HS-27A (cell line): ENCODE results near the gene UGT1A6.

Experiments used
- DNase-seq: peaks from one replicate; pipeline ENCODE4 v3.0.0-alpha.2; 2012; ENCODE audit warnings: low read depth, missing footprints

Gene UGT1A6

DNA sequence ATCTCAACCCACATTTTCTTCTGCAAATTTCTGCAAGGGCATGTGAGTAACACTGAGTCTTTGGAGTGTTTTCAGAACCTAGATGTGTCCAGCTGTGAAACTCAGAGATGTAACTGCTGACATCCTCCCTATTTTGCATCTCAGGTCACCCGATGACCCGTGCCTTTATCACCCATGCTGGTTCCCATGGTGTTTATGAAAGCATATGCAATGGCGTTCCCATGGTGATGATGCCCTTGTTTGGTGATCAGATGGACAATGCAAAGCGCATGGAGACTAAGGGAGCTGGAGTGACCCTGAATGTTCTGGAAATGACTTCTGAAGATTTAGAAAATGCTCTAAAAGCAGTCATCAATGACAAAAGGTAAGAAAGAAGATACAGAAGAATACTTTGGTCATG lies 75.4 kb downstream of the UGT1A6 start:
- DNase-seq, result no peak

DNA sequence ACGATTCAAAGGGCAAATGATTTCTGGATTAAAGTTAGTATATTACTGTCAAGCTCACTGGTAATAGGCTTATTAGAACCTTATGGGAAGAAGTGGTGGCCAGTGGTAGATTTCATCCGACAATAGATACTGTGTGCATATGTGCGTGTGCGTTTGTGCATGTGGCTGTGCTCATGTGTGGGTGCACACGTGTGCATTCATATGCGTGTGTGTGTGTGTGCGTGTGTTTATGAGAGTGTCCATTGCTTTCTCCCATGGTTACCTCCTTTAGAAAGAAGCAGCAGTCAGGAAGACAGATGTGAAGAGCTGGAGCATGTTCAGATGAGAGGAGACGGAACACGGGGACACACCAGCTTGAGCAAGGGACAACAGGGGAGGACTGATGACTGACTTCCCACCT lies 76.6 kb downstream of the UGT1A6 start:
- DNase-seq, result no peak

DNA sequence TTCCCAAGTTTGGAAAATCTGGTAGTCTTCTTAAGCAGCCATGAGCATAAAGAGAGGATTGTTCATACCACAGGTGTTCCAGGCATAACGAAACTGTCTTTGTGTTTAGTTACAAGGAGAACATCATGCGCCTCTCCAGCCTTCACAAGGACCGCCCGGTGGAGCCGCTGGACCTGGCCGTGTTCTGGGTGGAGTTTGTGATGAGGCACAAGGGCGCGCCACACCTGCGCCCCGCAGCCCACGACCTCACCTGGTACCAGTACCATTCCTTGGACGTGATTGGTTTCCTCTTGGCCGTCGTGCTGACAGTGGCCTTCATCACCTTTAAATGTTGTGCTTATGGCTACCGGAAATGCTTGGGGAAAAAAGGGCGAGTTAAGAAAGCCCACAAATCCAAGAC lies 79.5 kb downstream of the UGT1A6 start:
- DNase-seq, result no peak

DNA sequence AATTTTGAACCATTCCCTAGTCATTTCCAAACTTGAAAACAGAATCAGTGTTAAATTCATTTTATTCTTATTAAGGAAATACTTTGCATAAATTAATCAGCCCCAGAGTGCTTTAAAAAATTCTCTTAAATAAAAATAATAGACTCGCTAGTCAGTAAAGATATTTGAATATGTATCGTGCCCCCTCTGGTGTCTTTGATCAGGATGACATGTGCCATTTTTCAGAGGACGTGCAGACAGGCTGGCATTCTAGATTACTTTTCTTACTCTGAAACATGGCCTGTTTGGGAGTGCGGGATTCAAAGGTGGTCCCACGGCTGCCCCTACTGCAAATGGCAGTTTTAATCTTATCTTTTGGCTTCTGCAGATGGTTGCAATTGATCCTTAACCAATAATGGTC lies 79.9 kb downstream of the UGT1A6 start:
- no peak for DNase-seq

DNA sequence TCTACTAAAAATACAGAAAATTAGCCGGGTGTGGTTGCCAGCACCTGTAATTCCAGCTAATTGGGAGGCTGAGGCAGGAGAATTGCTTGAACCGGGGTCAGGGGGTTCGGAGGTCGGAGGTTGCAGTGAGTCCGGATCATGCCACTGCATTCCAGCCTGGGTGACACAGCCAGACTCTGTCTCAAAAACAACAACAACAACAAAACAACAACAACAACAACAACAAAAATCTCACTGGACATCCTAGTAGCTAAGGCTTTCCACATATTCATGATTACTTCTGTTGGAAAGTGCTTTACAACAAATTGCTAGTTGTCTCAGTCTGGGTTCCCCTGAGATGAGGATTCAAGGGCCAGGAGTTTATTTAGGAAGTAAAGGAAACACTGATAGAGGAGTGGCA lies 81.2 kb downstream of the UGT1A6 start:
- DNase-seq, result no peak

DNA sequence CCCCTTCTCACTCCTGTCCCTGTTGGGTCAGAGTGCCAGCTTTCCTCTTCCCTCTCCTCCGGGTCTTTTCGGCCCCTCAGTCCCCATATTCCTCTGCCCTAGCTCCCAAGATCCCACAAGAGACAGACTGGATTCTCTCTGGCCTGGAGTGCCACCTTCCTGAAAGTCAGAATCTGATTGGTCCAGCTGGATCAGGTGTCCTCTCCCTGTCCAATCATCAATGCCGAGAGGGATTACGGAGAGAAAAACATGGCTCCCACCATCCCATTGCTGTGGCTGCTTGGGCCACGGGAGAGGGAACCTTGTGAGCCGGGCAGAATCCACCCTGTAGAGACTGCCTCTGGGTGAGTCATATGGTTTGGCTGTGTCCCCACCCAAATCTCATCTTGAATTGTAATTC lies 82.7 kb downstream of the UGT1A6 start:
- no peak for DNase-seq

DNA sequence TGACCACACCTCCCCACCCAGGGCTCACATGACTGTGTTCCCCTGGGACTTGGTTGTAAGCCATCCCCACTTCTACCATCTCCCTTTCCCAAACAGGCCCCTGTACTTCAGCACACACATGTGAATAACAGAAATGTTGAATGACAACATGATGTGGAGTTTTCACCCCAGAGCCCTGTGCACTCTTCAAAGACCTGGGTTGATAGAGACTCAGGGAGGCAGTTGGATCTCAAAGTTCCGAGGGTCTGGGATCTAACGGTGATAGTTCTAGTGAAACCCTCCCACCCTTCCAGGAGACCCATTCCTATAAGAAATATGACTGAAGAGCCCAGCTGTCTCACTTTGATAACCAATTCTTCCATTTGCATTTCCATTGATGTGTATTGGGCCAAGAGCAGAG lies 85.3 kb downstream of the UGT1A6 start, which contains the start of gene MROH2A:
TSS of gene MROH2A (plus strand) at position 301 of the 400 bp plus-strand sequence. CDS start 1,029 bp downstream, outside the sequence.
- no peak for DNase-seq

DNA sequence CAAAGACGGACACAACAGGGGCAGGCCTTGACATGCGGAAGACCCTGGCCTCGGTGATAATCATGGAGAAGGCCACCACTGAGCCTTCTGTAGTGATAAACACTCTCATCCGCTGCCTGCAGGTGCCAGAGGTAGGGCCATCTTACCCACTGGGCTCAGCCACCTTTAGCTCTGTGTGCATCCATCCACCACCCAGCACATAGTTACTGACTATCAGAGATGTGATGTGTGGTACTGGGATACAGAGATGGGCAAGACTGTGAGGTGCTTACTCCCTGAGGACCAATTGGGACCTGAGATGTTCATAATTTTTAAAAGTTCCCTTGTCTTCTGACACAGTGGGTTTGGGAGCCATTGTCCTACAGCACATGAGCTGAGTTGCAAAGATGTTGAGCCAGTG lies 87.0 kb downstream of the UGT1A6 start:
- no peak for DNase-seq

DNA sequence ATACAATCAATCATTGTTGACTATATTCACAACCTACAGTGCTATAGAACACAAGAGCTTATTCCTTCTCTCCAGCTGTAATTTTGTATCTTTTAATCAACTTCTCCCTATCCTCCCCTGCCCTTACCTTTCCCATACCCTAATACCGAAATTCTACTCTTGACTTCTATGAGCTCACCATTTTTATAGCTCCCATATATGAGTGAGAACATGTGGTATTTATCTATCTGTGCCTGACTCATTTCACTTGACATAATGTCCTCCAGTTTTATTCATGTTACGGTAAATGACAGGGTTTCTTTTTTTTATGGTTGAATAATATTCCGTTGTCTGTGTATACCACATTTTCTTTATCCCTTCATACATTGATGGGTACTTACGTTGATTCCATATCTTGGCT lies 88.1 kb downstream of the UGT1A6 start:
- no peak for DNase-seq

DNA sequence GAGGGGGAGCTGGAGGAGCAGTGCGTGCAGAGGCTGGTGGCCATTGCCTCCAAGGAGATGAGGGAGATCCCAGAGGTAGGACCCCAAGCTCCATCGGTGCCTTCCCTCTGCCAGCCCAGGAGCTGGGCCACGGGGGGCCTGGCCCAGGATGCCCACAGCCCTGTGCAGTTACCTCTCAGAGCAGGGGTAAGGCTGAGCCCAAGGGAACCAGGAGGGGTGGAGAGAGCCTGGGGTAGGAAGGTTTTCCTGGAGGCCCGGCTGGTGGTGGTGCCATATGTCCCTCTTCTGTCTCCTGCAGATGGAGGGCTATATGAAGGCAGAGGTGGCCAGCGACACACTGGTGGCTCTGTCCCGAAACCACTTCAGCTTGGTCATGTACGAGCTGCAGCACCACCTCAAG lies 96.9 kb downstream of the UGT1A6 start:
- no peak for DNase-seq

DNA sequence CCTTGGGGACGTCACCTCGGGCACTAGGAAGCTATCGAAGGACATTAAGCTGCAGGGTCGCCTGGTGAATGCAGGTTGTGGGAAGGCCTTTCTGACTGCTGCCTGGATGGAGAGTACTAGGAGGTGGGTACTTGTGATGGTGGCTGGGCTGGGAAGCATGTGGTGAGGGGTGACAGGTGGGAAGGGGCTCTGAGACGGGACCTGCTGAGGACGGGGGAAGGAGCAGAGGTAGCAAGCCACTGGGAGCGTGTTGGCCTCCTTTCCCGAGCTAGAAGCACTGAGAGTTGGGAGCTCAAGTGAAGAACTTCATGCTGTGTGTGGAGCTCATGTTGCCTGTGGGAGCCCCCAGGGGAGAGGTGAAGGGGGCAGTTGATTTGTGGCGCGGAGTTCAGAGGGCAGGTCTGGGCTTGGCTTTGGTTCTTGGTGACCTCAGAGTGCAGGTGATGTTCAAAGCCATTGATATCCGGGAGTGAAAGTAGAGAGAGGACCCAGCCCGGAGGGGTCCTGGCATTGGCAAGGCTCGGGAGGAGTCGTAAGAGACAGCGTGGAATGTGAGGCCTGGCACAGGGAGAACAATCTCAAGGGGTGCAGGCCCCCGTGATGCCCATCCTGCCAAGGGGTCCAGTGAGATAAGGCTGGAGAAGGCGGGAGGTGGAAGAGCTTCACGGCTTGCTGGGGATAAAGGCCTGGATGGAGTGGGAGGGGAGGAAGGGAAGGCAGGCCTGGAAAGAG lies 98.6 kb downstream of the UGT1A6 start:
- DNase-seq, result no peak

DNA sequence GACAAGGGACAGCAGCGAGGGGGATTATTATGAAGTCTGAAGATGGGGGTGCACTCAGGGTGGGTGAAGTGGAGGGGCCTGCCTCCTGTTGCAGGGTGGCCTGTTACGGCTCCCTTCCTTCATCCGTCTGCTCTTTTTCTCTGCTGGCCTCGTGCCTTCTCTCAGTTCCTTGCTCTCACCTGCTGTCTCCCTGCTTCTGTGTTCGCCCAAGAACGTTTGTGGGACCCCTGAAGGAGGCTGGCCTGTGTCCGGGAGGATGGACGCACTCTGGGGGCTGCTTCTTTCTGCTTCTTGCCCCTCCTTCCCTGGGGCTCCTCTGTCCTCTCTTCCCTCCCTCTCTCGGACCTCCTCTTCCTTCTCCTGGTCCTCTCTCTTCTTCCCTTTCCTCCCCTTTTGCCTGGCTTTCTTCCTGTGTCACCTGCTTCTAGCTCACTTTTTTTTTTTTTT lies 99.2 kb downstream of the UGT1A6 start:
- no peak for DNase-seq

DNA sequence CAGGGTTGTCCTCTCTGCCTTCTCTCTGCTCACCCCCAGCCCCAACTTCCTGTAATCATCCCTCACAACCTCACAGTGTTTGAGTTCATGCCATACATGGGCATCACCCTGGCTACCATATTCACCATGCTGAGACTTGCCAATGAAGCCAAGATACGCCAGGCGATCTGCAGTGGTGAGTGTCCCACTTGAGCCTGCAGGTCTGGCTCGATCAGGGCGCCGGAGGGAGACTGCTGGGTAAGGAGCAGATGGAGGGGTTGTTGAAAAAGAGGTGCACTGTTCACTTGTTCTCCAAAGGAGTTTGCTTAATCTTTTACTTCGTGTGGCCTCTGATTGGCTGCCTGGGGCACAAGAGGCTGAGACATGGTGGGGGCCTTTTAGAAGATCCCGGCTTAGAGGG lies 100.0 kb downstream of the UGT1A6 start:
- DNase-seq, result no peak

DNA sequence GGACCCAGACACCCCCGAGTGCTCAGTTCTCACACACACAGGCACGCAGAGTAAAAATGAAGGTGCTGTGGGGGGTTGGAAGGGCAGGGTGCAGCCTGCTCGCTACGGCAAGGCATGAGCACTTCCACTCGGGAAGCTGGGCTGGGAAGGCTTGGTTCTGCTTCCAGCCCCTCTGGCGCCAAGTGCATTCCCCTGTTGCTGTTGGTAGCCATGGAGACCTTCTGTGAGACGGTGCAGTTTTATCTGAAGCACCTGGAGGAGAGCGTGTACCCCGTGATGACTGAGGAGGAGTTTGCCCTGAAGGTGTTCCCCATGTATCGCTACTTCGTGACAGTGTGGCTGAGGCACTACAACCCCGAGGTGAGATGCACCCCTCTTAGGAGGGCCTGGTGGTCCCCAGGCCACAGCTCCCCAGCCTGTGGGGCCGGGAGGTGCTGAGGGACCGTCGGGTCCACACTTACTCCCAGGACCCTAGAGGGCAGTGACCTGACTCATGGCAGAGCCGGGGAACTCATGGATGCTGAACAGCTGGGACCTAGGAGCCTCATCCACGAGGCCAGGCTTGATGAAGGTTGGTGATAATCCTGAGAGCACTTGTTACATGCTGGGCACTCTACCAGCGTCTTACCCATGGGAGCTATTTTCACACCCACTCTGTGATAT lies 100.9 kb downstream of the UGT1A6 start:
- no peak for DNase-seq

DNA sequence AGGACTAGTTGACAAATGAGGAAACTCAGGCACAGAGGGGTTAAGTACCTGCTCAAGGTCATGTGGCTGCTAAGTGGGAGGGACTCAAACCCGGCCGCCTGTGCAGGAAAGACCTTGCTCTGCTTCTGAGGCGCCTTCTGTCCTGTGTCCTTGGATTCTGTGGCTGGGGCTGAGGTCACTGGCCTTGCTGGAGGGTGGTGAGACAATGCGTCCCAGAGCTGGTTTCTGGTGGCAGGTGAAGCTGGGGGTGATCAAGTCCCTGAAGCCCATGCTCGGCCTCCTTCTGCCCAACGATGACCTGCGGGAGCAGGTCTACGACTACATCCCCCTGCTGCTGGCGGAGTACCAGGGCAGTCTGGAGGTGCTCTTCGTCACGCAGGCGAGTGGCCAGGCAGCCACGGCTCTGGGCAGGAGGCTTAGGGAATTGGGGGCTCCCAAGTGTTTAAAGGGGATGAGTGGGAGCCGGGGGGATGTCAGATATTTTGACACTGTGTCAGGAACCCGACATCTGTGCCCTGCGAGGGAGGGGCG lies 101.5 kb downstream of the UGT1A6 start:
- DNase-seq, result no peak

DNA sequence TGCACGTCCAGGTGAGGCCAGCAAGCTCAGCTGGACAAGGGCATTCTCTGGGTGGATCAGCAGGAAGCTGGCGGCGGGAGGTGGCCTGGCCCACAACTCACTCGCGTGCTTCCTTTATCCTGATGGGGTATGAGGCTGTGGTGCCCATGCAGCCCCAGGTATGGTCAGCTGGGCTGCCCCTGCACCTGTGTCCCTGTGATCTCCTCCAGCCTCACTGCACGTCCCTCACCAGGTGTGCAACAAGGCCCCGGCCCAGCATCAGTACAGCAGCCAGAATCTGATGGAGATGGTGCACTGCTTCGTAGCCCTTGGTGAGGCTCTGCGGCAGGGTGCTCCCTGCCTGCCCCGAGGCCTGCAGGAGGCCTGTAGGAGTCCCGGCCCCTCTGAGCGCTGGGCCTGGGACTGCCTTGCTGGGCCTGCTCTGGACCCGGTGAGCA lies 103.1 kb downstream of the UGT1A6 start:
- no peak for DNase-seq

DNA sequence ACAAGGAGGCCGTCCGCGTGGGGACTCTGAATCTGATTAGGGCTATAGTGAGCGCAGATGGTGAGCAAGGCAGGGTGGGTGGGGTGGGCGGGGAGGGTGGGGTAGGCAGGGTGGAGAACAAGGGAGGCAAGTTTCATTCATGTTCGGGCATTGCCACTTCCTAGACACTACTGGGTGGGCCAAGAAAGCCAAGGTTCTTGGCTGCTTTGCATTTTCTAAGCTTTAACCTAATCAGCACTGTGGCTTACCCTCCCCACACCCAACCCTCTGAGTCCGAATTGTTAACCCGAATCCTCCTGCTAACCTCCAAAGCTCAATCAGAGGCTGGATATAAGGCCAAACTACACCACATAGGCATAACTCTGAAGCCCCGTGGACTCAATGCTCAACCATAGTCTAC lies 103.6 kb downstream of the UGT1A6 start:
- DNase-seq, result no peak

DNA sequence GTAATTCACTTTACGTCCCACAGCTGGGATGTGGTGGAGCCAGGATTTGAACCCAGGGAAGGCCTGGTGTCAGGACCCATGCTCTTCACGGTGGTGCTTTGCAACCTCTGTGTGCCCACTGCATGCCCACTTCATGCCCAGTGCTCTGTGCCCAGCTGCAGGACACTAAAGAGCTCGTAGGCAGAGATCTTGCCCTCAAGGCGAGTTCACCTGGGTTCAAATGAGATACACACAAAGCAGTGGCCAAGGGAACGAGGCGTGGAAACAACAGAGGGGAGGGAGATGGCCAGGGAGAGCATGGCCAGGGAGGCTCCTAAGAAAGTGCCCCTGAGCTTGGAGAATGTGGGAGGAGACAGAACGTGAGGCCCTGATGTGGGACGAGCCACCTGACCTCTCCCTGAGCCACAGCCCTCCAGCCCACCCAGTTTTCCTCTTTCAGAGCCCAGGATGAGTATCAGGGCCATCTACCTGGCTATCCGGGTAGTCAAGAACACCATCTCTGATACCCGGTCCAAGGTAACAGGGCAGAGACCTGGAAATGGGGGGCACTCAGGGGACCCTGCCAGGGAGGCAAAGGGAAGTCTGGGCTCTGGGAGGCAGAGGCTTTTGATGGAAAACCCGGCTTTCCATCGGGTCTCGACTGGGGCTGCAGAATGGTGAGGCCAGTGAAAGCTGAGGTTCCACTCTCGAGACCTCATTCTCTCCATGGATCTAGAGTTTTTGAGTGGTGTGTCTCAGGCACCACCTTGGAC lies 105.8 kb downstream of the UGT1A6 start:
- DNase-seq, result no peak

DNA sequence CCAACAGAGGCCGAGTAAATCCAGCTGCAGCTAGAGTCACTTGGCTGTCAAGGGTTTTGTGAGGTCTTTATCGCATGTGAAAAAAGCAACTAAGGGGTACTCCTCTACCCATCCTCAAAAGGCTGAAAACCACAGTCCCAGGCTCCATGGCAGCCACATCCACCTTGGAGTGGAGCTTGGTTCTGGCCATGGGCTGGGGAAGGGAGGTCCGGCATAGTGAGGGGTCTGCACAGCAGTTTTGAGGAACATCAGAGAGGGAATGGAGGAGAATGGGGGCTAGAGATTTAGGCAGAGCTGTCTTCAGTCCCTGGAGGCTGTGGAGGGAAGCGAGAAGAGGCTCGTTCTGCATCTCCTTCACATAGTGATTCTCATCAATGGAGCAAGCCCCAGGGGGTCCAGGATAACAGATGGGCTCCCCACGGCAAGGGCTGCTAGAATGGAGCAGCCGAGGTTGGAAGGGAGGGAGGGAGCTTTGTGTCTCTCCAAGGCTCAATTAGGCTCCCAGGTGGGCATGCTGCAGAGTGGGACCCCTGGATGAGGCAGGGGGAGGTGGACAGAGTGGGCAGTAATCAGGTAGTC lies 106.5 kb downstream of the UGT1A6 start:
- no peak for DNase-seq

DNA sequence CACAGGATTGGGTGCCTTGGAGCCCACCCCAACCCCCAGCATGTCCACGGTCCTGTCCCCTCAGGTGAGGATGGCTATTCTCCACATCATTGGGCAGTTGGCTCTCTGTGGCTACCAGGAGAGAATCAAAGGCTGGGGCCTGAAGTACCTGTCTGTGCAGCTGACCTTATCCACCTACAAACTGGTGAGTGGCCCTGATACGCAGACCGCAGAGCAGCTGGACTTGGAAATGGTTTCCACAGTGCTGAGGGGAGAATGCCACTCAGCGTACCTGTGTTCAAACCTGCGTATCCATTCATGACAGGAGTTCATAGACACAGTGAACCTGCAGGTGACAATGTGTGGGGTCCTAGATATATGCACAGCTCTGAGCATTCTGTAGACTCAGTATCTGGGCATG lies 107.0 kb downstream of the UGT1A6 start:
- no peak for DNase-seq

DNA sequence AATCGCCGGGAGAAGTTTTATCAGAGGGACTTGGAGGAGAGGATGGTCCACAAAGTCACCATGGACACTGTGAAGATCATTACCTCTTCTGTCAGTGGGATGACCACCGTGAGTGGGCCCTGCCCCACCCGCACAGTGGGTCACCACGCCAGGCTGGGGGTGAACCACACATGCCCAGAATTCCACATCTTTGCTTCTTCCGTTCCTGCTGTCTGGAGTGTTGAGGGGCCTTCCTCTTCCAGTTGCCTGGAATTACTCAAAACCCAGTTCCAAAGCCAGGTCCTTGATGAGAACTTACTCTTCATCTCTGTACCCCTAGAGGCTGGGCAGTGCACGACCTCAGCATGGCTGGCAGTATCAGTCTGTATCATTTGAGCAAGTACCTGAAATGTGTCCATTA lies 107.5 kb downstream of the UGT1A6 start:
- DNase-seq, result no peak

DNA sequence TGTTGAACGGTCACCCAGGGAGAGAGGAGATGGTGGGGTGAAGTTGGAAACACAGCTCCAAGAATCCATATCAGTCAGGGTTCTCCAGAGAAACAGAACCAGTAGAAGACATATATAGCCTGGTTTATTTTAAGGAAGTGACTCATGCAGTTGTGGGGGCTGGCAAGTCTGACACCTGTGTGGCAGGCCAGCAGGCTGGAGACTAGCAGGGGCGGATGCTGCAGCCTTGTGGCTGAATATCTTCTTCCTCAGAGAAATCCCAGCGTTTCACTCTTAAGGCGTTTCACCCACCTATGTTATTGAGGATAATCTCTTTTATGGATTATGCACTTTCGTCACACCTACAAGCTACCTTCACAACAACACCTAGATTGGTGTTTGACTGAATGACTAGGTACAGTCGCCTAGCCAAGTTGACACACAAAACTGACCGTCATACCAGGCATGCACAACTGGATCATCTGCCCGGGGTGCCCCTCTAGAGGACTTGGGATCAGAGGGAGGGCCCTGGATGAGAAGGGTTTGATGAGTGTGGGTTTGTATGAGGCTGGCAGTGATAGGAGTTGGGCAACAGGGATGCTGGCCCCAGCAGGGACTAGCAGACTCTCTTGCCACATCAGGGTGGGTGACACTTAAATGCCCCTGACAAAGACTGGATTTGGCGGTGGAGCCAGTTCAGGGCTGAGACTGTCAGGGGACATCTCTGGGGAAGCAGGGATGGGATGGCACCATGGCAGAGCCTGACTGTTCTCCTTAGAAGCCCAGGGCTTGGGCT lies 108.9 kb downstream of the UGT1A6 start:
- DNase-seq, result no peak
